ENCODE measurements around the gene ISCA1.

ISCA1 gene

GRCh38 chr9:86282979-86283535, 719 bp upstream of the ISCA1 start:
- DNase-seq: peak; percentile 85

- DNase-seq: no peak
Measured at GRCh38 chr9:86281593-86282076, 703 bp downstream of the ISCA1 start.

GRCh38 chr9:86280580-86280979, 1.8 kb downstream of the ISCA1 start:
- DNase-seq: no peak

GRCh38 chr9:86279839-86280238, 2.5 kb downstream of the ISCA1 start:
- DNase-seq: no peak

- DNase-seq: no peak
Measured at GRCh38 chr9:86277072-86277471, 5.3 kb downstream of the ISCA1 start.

DNA sequence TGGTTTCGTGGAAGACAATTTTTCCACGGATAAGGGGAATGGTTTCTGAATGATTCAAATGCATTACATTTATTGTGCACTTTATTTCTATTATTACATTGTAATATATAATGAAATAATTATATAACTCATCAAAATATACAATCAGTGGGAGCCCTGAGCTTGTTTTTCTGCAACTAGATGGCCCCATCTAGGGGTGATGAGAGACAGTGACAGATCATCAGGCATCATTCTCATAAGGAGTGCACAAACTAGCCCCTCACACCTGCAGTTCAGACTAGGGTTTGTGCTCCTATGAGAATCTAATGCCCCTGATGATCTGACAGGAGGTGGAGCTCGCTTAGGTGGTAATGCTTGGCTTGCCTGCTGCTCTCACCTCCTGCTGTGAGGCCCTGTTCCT, 6.4 kb downstream of the ISCA1 start:
- DNase-seq: no peak

GRCh38 chr9:86274821-86275643, 7.3 kb downstream of the ISCA1 start:
- no peak for DNase-seq

DNA sequence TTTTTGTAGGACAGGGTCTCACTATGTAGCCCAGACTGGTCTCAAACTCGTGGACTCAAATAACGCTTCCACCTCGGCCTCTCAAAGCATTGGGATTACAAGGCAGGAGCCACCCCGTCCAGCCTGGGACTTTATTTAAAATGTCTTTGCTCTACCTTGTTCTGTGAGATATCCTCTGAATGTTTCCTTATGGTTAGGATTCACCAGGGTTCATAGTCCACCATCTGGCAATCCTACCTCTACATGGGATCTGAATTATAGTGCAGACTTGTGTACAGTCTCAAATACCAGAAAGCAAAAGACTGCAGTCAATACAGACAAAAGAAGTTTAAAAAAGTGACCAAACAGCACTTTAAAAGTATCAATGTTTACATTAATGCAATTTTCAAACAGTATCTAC, 10.1 kb downstream of the ISCA1 start:
- no peak for DNase-seq

DNA sequence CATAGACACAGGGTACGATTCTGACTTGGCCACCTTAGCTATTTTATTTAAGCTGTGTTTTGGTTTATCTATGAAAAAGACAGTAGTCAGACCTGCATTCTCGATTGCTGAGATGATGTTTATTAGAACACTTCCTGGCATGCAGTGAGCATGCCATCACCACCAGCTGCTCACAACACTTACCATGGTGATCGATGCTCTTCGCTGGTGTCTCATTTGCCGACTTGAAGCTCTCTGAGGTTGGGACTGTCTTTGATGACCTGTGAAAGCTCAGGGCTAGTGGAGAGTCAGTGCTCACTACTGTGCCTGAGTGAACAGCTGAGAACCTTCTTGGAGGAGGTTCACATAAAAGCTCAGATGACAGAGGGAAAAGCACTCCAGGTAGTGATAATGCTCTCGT, 18.5 kb downstream of the ISCA1 start:
- DNase-seq: no peak

DNA sequence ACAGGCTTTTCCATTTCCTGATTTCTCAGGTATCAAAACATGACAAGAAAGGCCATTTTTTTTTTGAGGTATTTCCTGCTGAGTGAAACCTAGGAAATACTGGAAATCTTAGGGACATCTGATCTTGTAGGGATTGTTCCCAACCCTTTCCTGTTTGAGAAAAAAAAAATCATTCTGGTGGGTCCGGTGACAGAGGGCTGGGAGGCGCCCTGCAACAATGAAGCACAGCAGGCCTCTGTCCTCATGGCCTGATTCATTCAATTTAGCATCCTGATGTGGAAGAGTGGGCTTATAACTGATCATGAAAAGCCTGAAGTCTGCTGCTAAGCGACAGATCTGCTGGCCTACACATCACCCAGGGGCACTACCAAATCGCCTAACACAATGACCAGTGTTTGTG, 19.8 kb downstream of the ISCA1 start:
- DNase-seq: no peak

DNA sequence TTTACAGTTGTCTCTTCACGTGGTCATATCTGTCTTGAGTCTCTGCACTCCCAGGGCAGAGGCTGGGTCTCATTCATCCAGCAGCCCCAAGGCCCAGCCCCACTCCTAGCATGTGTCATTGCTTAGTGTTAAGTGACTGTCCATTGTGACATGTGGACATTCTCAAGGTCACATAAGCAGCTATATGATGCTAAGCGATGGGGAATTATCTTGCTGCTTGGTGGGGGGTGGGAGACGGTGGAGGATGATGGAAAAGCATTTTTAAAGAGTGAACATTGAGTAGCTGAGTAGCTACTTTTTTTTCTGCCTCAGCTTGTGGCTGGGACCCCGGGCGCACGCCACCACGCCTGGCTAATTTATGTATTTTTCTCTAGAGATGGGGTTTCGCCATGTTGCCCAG, 22.8 kb downstream of the ISCA1 start, which contains the start of gene C9orf153:
Gene C9orf153 (minus strand): TSS at position 101 of the 400 bp plus-strand sequence. CDS start 30,054 bp downstream, outside the sequence.
- no peak for DNase-seq

- no peak for DNase-seq
Measured at GRCh38 chr9:86257391-86257790, 24.9 kb downstream of the ISCA1 start.

GRCh38 chr9:86256653-86257052, 25.7 kb downstream of the ISCA1 start:
- no peak for DNase-seq

GRCh38 chr9:86253577-86253976, 28.8 kb downstream of the ISCA1 start:
- DNase-seq: no peak

- DNase-seq: no peak
Measured at GRCh38 chr9:86252870-86253269, 29.5 kb downstream of the ISCA1 start.

DNA sequence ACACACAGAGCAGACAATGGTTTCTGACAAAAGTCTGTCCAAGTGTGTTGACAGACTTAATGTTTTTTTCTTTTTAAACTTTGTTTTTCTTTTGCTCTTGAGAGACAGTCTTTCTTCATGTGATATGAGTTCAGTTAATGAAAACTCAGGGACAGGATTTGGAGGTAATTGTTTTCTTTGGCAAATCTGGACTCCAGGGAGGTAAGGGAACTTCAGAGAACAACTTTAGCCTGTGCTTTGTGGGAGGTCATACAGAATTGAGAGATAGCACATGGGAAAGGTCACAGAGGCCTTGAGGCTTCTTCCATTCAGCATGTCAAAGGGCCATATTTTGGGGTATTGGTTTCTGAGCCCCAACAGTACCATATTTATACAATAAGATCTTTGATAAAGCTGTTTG, 32.2 kb downstream of the ISCA1 start:
- DNase-seq: no peak

- no peak for DNase-seq
Measured at GRCh38 chr9:86248746-86249145, 33.6 kb downstream of the ISCA1 start.

DNA sequence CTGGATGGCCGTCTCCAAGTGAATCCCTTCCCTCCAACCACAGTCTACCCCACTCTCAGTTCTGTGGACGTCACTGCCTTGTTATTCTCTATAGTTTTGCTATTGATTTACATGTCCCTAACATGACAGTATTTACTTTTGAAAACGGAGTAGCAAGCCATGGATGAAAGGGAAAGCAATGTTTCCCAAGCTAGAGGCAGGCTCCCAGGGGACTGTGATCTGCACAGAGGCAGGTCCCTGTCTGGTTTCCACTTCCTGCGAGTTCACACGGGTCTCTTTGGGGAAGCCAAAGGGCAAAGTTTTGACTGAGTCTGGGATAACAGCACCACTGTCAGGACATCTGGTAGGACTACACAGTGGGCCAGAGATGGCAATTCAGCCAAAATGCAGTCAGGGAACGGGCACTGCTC, 35.6 kb downstream of the ISCA1 start:
- peak; percentile 62 for DNase-seq

GRCh38 chr9:86242071-86242470, 40.3 kb downstream of the ISCA1 start:
- DNase-seq: no peak

GRCh38 chr9:86241216-86241615, 41.1 kb downstream of the ISCA1 start:
- DNase-seq: no peak

DNA sequence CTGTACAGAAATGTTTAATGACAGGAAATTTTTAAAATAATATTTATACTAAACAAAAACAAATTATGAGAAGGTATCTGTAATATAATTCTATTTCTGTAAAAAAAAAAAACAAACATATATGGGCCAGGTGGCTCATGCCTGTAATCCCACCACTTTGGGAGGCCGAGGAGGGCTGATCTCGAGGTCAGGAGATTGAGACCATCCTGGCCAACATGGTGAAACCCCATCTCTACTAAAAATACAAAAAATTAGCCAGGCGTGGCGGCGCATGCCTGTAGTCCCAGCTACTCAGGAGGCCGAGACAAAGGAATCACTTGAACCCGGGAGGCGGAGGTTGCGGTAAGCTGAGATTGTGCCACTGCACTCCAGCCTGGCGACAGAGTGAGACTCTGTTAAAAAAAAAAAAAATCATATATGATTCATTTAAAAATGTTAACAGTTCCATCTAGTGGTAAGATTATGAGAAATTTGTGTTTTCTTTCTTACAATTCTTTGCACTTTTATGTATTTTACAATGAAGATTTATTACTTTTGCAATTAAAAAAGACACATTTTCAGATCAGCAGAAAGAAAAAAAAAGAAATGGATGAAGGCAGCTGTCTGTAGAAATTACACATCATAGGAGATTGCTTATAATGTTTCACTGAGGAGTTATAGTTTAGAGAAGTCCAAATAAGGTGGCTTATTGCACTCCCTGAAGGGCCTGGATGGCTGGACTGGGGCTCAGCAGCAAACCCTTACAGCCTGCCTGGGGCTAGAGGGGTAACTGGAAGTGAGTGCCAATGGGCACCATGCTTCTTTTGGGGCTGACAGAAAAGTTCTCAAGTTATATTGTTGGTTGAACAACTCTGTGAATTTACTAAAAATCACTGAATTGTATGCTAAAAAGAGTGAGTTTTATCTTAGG, 43.2 kb downstream of the ISCA1 start:
- no peak for DNase-seq

DNA sequence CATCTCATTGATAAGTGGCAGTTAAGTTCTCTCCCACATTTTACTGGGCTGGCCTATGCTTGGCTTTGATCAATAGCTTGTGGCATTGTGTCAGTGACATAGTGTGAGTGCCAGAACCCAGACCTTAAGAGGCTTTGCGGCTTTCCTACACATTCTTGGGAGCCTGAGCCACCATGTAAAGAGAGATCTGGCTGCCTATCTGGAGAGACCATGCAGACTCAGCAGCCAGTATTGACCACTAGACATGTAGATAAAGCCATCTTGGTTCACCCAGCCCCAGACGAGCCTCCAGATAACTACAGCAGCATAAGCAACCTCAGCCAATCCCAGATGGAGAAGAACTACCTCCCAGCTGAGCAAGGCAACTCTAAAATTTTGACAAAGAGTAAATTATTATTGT, 51.5 kb downstream of the ISCA1 start:
- peak; percentile 65 for DNase-seq

DNA sequence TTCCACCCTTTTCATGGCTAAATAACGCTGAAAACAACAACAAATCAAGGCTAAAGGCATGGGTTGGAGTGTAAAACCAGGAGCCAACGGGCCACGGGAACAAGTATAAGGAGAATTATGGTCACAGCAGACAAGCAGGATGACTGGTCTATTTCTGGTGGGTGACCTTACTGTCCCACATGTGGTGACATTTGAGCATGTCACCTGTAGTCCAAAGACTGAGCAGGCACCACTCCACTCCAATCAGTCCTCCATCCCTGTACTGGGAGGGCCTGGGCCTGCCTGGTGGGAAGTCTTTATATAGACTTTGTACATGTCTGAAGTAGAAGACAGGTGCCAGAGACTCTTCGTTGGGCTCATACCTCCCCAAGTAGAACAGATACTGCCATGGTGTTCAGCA, 59.7 kb downstream of the ISCA1 start:
- DNase-seq: no peak

Measured in islet precursor cell (in vitro differentiated cells).